Measurements from ENCODE around the gene YIF1A. TPM values are rescaled to one million over a fixed set of nuclear protein-coding genes. Genes with fewer than 3 reads are reported as not detected.
A peak's percentile ranks its signal among the peaks of the same experiment; 100 is the strongest.

The YIF1A gene
- total RNA-seq, 1 experiment from 2014 or later, result 64.3 TPM

DNA sequence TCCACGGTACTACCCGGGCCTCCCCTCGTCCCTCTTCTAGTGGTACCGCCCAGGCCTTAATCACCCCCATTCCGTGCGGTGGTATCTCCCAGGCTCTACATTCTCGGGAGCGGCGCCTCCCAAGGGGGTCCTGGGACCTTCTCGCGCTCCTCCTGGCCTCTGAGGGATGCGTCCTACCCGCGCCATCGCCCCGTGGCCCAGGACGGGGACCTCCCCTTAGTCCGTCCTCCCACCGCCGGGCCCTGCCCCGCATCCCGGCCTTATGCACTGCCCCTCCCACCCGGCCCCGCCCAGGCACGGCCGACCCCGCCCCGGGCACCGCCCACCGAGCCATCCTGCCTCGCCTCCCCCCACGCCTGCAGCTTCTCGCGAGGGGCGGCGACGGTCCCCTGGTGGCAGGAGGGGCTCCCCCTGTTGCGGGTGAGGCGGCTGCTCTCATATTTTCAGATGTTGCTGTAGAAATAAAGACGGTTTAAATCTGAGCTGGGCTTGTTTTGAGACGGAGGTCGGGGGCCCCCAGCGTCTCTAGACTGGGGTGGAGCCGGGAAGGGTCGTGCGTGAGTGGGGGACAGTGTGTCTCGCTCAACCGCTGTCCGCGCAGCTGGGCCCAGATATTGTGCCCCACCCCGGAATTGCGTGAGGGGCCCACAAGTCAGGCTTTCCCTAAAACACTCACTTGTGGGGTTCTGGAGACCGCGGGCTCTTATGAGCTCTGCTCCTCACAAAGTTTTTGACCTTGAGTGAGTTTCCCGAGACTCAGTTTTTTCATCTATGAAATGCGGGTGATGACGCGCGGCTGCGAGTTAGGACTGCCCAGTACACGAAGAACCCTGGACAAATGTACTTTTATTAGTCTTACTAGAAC is 21.3 kb downstream of the YIF1A start:
- H2BK12ac ChIP-seq (ENCODE audit: insufficient read length, low read depth, low read length), result no peak overlapping the region
- no peak overlapping the region for H2BK15ac ChIP-seq (ENCODE audit: low read depth, low read length)
- H2AK5ac ChIP-seq (ENCODE audit: insufficient read length, low read length), result no peak overlapping the region
- no peak overlapping the region for H3K27ac ChIP-seq (ENCODE audit: insufficient read length, low read depth, low read length)
- peak overlapping the region; percentile 94 to 97 (median 95) for H3K27ac Mint-ChIP-seq
- peak; percentile 91 for DNase-seq
- peaks cover 20 to 22% of the 10 kb centered on the region in 2 experiments for H3K4me1 Mint-ChIP-seq
- peak overlapping the region; percentile 95 for H3K4me2 ChIP-seq (ENCODE audit: insufficient read depth, insufficient read length, low read length)
- no peak overlapping the region for H3K23ac ChIP-seq (ENCODE audit: insufficient read length, low read depth, low read length)
- H3K18ac ChIP-seq (ENCODE audit: insufficient read length, low read depth, low read length), result peak overlapping the region; percentile 28
- H2BK5ac ChIP-seq (ENCODE audit: insufficient read length, low read length), result no peak overlapping the region
- no peaks in the 10 kb centered on the region; the same call in 1 of the 2 replicates for H3K27me3 Mint-ChIP-seq (ENCODE audit: low read depth)
- TF ChIP-seq, protein P1, sequence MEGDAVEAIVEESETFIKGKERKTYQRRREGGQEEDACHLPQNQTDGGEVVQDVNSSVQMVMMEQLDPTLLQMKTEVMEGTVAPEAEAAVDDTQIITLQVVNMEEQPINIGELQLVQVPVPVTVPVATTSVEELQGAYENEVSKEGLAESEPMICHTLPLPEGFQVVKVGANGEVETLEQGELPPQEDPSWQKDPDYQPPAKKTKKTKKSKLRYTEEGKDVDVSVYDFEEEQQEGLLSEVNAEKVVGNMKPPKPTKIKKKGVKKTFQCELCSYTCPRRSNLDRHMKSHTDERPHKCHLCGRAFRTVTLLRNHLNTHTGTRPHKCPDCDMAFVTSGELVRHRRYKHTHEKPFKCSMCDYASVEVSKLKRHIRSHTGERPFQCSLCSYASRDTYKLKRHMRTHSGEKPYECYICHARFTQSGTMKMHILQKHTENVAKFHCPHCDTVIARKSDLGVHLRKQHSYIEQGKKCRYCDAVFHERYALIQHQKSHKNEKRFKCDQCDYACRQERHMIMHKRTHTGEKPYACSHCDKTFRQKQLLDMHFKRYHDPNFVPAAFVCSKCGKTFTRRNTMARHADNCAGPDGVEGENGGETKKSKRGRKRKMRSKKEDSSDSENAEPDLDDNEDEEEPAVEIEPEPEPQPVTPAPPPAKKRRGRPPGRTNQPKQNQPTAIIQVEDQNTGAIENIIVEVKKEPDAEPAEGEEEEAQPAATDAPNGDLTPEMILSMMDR (conservative IDR thresholded peaks at IDR 0.05), result no peak
- H4K20me1 ChIP-seq (ENCODE audit: control insufficient read depth, insufficient read depth, insufficient read length), result peaks cover 2% of the 10 kb centered on the region
- no peak overlapping the region for H3K56ac ChIP-seq (ENCODE audit: insufficient read length, low read depth, low read length)
- no peaks in the 10 kb centered on the region for H3K4me1 ChIP-seq (ENCODE audit: insufficient read depth, low read length)
- no peak overlapping the region for H3K4ac ChIP-seq (ENCODE audit: low read depth, low read length)
- no peak overlapping the region for H2BK20ac ChIP-seq (ENCODE audit: low read depth, low read length, poor library complexity, severe bottlenecking)
- no peak overlapping the region; the same call in 1 of the 2 replicates for H3K14ac ChIP-seq (ENCODE audit: insufficient read depth, low read length)
- no CpG with 5 or more reads among the region's 61 CpGs for WGBS (ENCODE audit: extremely low coverage, insufficient read length, low lambda C conversion rate)
- H3K9ac ChIP-seq (ENCODE audit: extremely low read depth, insufficient read length, low read length), result peak overlapping the region; percentile 52
- H3K27me3 ChIP-seq (ENCODE audit: insufficient read depth, low read length), result no peaks in the 10 kb centered on the region
- H4K5ac ChIP-seq (ENCODE audit: insufficient read length, low read depth, low read length), result no peak overlapping the region
- H3K79me2 ChIP-seq (ENCODE audit: insufficient read depth, low read length), result peaks cover 5% of the 10 kb centered on the region; the same call in 1 of the 2 replicates
- no peak overlapping the region for H4K8ac ChIP-seq (replicated peaks; ENCODE audit: insufficient read length, low read depth, low read length)
- no peak overlapping the region for H2AFZ ChIP-seq (ENCODE audit: low read length)
- no peak overlapping the region for H3T11ph ChIP-seq (ENCODE audit: low read length)
- H2BK120ac ChIP-seq (ENCODE audit: low read depth, low read length, poor library complexity, severe bottlenecking), result no peak overlapping the region
- H3K9me3 Mint-ChIP-seq, result no peaks in the 10 kb centered on the region
- H3K36me3 Mint-ChIP-seq (ENCODE audit: insufficient read depth in 1 of 3, low read depth in 3 of 3), result peaks cover 12 to 42% (median 36%) of the 10 kb centered on the region in 3 experiments
- H3K79me1 ChIP-seq (ENCODE audit: insufficient read depth, low read depth, low read length, poor library complexity, severe bottlenecking), result no peaks in the 10 kb centered on the region
- peak overlapping the region; percentile 89 to 98 for H3K4me3 Mint-ChIP-seq
- H3K9me3 ChIP-seq (ENCODE audit: control insufficient read depth, low read depth, low read length), result no peaks in the 10 kb centered on the region
- no peak overlapping the region for H4K91ac ChIP-seq (ENCODE audit: insufficient read length, low read depth, low read length)
- H3K23me2 ChIP-seq (ENCODE audit: insufficient read length, low read depth, low read length, poor library complexity, severe bottlenecking), result peaks cover 10% of the 10 kb centered on the region

Measured in H9 (cell line).